PFSK-1 (cell line): ENCODE results near the gene EPS8L2.

Experiments used
- POLR2AphosphoS5 ChIP-seq: IDR thresholded peaks from 2 replicates; pipeline ENCODE4 v1.6.1; 2012; ENCODE audit warnings: low read depth, mild to moderate bottlenecking, control low read depth, low read length, moderate library complexity
- SIN3A ChIP-seq: IDR thresholded peaks from 2 replicates; pipeline ENCODE4 v1.6.1; 2012; ENCODE audit warnings: mild to moderate bottlenecking, low read length, moderate library complexity, borderline replicate concordance; ENCODE audit not compliant: insufficient read depth
- TAF1 ChIP-seq: IDR thresholded peaks from 2 replicates; pipeline ENCODE4 v1.6.1; 2012; ENCODE audit warnings: low read length, control low read depth, borderline replicate concordance; ENCODE audit not compliant: insufficient read depth
- TF ChIP-seq, protein P1 (sequence below), 2 experiments: IDR thresholded peaks; 2 replicates each; pipeline versions ENCODE4 v1.6.1 to v1.8.0; 2011 to 2012; ENCODE audit warnings: low read depth in 2 of 2, low read length in 2 of 2, control low read depth in 1 of 2, inconsistent platforms in 1 of 2, mild to moderate bottlenecking in 1 of 2, moderate library complexity in 1 of 2; ENCODE audit not compliant: insufficient read depth in 1 of 2

DNA sequence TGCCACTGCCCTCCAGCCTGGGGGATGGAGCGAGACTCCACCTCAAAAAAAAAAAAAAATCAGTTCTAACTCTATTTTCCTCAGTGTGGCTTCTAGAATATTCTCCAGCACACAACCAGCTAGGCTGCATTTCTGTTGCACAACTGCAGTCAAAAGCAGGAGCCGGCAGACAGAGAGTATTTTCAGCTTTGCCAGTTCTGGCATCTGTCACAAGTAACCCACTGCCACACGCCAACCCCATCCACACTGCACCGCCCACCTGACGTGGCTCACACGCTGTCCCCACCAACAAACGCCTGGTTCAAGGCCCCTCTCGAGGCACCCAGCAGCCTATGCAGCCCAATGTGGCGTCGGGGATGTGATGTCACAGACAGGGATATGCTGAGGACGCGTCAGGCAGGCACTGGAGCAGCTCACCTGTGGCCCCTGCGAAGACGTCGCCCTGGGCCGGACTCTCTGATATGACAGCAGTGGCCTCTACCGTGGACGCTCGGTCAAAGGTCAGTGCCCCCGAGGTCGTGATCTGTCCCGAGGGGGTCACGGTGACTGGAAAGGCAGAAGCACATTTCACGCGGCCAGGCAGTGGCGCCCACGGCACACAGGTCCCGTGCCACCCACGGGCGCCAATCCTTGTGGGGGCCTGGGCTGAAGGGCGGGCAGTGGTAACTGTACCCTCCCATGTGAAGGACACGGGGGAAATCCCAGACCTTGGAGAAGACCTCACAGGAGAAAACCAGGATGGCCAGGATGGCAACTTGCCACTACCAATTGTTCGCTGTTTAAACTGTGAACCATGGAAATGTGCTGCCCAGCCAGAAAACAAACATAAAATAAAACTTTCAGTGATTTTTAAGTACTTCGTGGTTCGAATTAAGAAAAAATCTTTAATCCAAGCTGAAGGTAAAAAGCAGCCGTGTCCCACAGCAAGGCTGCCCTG lies 26.5 kb upstream of the EPS8L2 start:
- TF ChIP-seq TAF1: no peak
- TF ChIP-seq POLR2AphosphoS5: no peak
- TF ChIP-seq SIN3A: no peak
- TF ChIP-seq, protein P1, sequence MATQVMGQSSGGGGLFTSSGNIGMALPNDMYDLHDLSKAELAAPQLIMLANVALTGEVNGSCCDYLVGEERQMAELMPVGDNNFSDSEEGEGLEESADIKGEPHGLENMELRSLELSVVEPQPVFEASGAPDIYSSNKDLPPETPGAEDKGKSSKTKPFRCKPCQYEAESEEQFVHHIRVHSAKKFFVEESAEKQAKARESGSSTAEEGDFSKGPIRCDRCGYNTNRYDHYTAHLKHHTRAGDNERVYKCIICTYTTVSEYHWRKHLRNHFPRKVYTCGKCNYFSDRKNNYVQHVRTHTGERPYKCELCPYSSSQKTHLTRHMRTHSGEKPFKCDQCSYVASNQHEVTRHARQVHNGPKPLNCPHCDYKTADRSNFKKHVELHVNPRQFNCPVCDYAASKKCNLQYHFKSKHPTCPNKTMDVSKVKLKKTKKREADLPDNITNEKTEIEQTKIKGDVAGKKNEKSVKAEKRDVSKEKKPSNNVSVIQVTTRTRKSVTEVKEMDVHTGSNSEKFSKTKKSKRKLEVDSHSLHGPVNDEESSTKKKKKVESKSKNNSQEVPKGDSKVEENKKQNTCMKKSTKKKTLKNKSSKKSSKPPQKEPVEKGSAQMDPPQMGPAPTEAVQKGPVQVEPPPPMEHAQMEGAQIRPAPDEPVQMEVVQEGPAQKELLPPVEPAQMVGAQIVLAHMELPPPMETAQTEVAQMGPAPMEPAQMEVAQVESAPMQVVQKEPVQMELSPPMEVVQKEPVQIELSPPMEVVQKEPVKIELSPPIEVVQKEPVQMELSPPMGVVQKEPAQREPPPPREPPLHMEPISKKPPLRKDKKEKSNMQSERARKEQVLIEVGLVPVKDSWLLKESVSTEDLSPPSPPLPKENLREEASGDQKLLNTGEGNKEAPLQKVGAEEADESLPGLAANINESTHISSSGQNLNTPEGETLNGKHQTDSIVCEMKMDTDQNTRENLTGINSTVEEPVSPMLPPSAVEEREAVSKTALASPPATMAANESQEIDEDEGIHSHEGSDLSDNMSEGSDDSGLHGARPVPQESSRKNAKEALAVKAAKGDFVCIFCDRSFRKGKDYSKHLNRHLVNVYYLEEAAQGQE (IDR thresholded peaks at IDR 0.05; ENCODE audit: insufficient read depth in 1 of 2, low read depth in 2 of 2, low read length in 2 of 2): no peak
